Muscle of leg (tissue), 11 donors: Measurements from ENCODE around the gene PHLDA3. TPM values are rescaled to one million over a fixed set of nuclear protein-coding genes. Genes with fewer than 3 reads are reported as not detected.

Experiments used
- DNase-seq: peaks from one replicate; pipeline ENCODE4 v3.0.0; 2013
- H3K27ac ChIP-seq: one replicate; pipeline ENCODE4 v1.5.1; 2013; ENCODE audit warnings: mild to moderate bottlenecking, low read length, control low read depth
- H3K27me3 ChIP-seq: one replicate; pipeline ENCODE4 v1.6.1; 2013; ENCODE audit warnings: low read length; ENCODE audit not compliant: control insufficient read depth, insufficient read depth
- H3K36me3 ChIP-seq: one replicate; pipeline ENCODE4 v1.6.1; 2013; ENCODE audit warnings: low read length; ENCODE audit not compliant: control insufficient read depth, insufficient read depth
- H3K4me1 ChIP-seq: one replicate; pipeline ENCODE4 v1.6.1; 2013; ENCODE audit warnings: low read length; ENCODE audit not compliant: control insufficient read depth, insufficient read depth
- H3K4me3 ChIP-seq: one replicate; pipeline ENCODE4 v1.5.1; 2013; ENCODE audit warnings: low read length, control low read depth
- H3K9me3 ChIP-seq: replicated peaks from 2 replicates; pipeline ENCODE4 v1.6.1; 2013; ENCODE audit warnings: low read depth, low read length; ENCODE audit not compliant: control insufficient read depth
- WGBS: methylation state at CpG from one replicate; pipeline ENCODE4 v1.1.5; 2013; ENCODE audit warnings: missing lambda C conversion rate; ENCODE audit not compliant: insufficient coverage; 5-methylcytosine and 5-hydroxymethylcytosine counted together
- polyA plus RNA-seq, 8 donors: library from polyadenylated mRNA; unstranded; fragments of 120-200 nt; gene quantifications; one replicate each; pipeline versions ENCODE4 v1.2.1 to v1.2.3, GENCODE V29; 2013; ENCODE audit warnings: inconsistent platforms in 1 of 8, low replicate concordance in 1 of 8; ENCODE audit not compliant: insufficient read length in 8 of 8, insufficient read depth in 1 of 8
- total RNA-seq: library from RNA; stranded (reverse); fragments of 120-200 nt; gene quantifications from one replicate; pipeline ENCODE4 v1.2.4, GENCODE V29; 2013

PHLDA3 gene
- total and polyA plus RNA-seq, 9 donors = 12.6 to 29.0 (median 20.8) TPM

DNA sequence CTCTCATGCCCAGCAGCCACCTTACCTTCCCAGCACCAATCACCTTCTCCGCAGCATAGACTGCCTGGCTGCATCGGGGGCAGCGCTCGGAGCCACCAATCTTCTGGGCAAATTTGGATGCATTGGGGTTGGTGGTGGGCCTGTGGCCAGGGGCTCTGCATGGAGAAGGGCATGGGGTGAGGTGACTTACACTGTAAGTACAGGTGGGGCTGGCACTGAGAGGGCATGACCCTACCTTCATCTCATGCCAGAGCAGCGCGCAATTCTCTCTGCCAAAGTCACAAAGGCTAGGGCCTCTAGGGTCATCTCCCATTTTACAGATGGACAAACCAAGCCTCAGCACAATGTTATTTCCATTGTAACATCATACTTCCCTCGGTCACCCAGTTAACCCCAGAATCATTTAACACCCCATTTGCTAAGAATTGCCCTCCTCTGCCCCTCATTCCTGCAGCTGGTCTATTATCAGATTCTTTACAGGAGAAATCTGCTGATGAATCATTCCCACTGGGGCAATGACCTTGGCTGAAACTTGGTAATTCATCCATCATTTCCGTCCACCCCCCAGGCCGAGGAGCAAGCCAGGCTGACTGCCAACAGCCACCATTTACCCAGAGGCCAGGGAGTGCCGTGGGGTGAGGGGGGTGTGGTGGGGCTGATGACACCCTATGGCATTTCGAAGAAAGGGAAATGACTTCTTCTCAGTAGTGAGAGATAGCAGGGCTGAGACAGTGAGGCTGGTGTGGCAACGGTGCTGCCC, 20.0 kb upstream of the PHLDA3 start:
- 94% methylated on average over 7 of the region's 12 CpGs for WGBS
- no peak for DNase-seq
- Histone ChIP-seq H3K4me3 (no peak overlapping the region), H3K36me3 (peaks cover 49% of the 10 kb centered on the region), H3K27ac (no peak overlapping the region), H3K9me3 (no peaks in the 10 kb centered on the region), H3K4me1 (peaks cover 17% of the 10 kb centered on the region), H3K27me3 (no peaks in the 10 kb centered on the region)

DNA sequence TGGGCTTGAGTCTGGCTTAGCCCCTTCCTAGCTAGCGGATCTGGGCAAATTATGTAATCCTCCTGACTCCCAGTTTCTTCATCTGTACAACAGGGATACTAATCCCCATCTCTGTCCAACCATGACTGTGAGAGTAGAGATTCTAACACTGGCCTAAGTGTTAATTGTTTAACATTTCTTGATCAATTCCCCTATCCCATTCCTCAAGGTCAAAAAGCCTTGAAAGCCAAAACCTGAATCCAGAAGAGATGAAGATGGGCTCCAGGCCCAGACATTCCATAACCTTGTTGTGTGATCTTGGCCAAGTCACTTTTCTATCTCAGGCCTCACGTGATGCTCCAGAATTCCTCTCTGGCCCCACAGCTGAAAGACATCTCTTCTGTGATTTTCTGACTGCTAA, 18.8 kb upstream of the PHLDA3 start:
- WGBS = 20% methylated on average over 1 of the region's 2 CpGs
- Histone ChIP-seq H3K27me3 (no peaks in the 10 kb centered on the region), H3K4me3 (no peak overlapping the region), H3K9me3 (no peaks in the 10 kb centered on the region), H3K4me1 (peaks cover 12% of the 10 kb centered on the region), H3K27ac (no peak overlapping the region), H3K36me3 (peaks cover 55% of the 10 kb centered on the region)
- no peak for DNase-seq

DNA sequence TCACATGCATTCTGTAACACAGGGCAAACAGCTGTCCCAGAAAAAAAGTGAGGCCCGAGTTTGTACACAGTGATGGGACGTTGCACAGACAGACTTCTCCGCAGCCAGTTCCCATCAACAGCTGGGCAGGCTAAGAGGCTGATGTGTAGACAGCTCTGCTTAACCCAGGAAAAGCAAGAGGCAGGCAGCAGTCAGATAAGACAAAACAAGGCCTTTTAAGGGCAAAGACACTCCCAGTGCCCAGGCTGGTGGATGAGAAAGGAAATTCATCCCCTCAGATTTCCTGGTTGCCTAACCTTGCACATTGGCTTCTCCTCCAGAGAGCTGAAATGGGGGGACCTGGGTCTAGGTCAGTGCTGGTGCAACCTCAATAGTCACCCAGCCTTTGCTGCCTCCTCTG, 17.2 kb upstream of the PHLDA3 start:
- Histone ChIP-seq H3K9me3 (no peaks in the 10 kb centered on the region), H3K27ac (no peak overlapping the region), H3K36me3 (peaks cover 56% of the 10 kb centered on the region), H3K4me3 (no peak overlapping the region), H3K27me3 (peaks cover 8% of the 10 kb centered on the region), H3K4me1 (peaks cover 19% of the 10 kb centered on the region)
- 47% methylated on average over 3 of the region's 3 CpGs for WGBS
- DNase-seq = no peak

- Histone ChIP-seq H3K9me3 (no peaks in the 10 kb centered on the region), H3K27ac (no peak overlapping the region), H3K4me1 (peaks cover 22% of the 10 kb centered on the region), H3K27me3 (peaks cover 16% of the 10 kb centered on the region), H3K36me3 (peaks cover 53% of the 10 kb centered on the region), H3K4me3 (no peak overlapping the region)
- WGBS = no CpG with 5 or more reads among the region's 4 CpGs
- no peak for DNase-seq
Observed at GRCh38 chr1:201485184-201485774, 16.3 kb upstream of the PHLDA3 start.

DNA sequence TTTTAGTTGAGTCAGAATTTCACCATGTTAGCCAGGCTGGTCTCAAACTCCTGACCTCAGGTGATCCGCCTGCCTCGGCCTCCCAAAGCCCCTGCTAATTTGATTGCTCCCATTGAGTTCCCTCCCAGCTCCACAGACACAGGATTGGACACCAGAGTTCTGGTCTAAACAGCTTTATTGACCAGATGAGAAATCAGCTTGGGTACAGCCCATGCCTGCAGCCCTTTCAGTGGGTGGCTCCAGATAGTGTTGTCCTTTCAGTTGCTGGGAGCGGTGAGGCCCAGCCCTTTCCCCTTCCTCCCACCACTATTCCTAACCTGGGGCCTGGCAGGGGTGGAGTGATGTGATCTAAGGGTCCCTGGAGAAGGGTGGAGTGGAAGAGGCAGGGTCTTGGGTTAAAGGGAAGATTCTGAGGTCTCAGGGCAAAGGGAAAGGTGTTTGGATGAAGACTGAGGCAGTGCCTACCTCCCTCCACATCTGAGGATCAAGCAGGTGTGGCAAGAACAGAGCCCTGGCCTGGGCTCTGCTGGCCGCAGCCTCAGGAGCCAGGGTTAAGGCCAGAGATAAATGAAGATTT, 14.5 kb upstream of the PHLDA3 start:
- Histone ChIP-seq H3K36me3 (peaks cover 43% of the 10 kb centered on the region), H3K4me3 (no peak overlapping the region), H3K4me1 (peaks cover 28% of the 10 kb centered on the region), H3K9me3 (no peaks in the 10 kb centered on the region), H3K27ac (no peak overlapping the region), H3K27me3 (peaks cover 16% of the 10 kb centered on the region)
- no peak for DNase-seq
- WGBS = 90% methylated on average over 2 of the region's 4 CpGs

DNA sequence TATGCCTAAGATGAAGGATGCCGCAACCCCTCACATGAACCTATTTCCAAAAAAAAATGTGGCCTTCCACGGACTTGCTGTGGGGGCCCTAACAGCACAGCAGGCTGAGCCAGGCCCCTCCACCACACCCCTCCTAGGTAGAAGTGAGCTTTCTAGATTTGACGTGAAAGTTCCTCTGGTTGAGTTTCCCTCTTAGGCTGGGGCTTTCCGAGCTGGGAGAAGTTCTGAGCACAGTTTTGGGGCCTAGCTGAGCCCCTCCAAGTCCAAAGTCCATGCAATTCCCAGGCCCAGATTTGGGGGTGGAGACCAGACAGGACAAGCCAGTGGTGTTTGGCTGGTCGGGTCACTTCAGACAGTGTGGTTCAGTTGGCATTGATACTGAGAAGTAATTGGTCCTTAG, 13.8 kb upstream of the PHLDA3 start:
- peaks cover 28% of the 10 kb centered on the region for H3K4me1 ChIP-seq
- peaks cover 37% of the 10 kb centered on the region for H3K36me3 ChIP-seq
- H3K9me3 ChIP-seq = no peaks in the 10 kb centered on the region
- peaks cover 16% of the 10 kb centered on the region for H3K27me3 ChIP-seq
- WGBS = 67% methylated on average over 3 of the region's 5 CpGs
- no peak overlapping the region for H3K27ac ChIP-seq
- DNase-seq = no peak
- H3K4me3 ChIP-seq = no peak overlapping the region

DNA sequence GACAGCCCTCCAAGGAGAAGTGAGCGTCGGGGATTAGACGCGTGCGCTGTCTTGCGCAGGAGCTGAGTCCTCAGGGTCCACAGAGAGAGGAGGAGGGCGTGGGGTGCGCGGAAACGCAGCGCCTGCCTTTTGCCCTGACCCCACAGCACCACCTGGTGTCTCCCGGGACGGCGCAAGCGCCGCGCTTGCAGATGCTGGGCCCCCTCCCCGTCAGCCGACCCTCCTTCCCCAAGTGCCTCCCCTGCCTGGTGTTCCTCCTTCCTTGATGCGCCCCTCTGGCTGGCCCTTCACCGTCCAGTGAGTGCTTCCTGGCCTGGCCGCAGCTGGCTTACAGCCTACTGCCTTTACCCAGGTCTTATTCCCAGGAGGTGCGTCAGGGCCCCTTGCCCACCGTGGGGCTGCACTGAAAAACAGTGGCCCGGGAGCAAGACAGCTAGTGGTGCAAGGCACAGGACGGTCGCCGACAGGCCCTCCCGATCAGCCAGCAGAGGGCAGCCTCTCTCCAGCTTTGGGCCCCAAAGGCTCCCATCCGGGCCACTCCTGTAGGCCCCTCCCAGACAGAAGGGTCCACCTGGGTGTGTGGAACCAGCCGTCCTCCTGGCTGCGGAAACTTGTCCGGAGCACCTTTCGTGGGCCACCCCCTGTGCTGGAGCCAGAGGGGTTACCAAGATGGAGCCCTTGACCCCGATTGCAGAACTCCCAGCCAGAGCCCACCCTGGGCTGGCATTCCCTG, 12.9 kb upstream of the PHLDA3 start:
- H3K4me3 ChIP-seq = peak overlapping the region; percentile 9
- H3K27ac ChIP-seq = no peak overlapping the region
- peaks cover 28% of the 10 kb centered on the region for H3K4me1 ChIP-seq
- 4% methylated on average over 31 of the region's 35 CpGs for WGBS
- H3K27me3 ChIP-seq = peaks cover 16% of the 10 kb centered on the region
- H3K36me3 ChIP-seq = peaks cover 30% of the 10 kb centered on the region
- H3K9me3 ChIP-seq = no peaks in the 10 kb centered on the region
- DNase-seq = peak; percentile 81

DNA sequence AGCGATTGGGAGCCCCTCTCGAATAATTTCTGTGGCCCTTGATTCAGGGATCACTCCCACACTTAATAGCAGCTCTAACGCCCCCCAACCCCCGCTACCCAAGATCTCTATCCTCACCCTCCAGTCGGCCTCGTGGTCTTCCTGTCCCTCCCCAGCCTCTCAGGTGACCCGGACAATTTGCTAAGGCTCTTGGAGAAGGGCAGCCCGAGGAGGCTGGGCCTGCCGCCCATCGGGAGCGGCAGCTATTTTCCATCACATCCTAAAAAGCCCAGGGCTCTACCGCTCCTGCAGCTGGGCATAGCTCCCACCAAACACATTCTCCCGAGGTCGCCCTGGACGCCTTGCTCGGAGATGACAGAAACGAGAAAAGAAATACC, 12.0 kb upstream of the PHLDA3 start:
- Histone ChIP-seq H3K4me1 (peaks cover 28% of the 10 kb centered on the region), H3K27ac (peak overlapping the region; percentile 50), H3K27me3 (peaks cover 20% of the 10 kb centered on the region), H3K36me3 (peaks cover 28% of the 10 kb centered on the region), H3K9me3 (no peaks in the 10 kb centered on the region), H3K4me3 (peak overlapping the region; percentile 22)
- no peak for DNase-seq
- WGBS = 6% methylated on average over 15 of the region's 17 CpGs

DNA sequence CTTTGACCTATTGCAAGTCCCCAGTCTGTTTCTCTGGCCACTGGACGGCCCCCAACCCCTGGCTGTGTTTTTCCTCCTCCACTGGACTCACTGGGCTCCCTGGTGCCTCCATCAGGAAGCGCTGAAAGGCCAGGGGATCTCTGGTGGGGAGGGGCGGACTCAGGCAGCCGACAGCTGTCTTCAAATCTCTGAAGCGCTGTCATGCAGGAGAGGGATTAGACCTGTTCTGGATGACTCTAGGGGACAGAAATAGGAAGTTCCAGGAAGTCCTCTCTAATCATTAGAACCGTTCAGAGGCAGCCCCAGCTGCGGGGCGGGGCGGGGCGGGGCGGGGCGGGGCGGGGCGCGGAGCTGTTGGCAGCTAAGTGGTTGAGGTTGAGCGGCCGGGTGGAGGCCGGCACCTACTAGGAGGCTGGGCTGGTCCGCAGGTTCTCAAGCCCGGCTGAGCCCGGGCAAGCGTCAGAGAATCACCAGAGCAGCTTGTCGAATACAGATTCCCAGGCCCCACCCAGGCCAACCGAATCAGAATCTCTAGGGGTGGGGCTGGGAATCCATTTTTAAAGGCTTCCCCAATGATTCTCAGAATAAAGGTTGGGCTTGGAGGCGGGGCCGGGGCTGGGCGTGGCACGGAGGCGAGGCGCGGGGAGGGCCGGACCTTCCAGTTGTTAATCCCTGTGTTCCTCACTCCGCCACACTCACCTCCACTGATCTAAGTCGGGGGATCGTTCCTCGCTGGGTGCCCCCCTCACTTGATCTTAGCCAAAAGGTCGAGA, 11.4 kb upstream of the PHLDA3 start:
- DNase-seq = peak; percentile 85
- peaks cover 23% of the 10 kb centered on the region for H3K27me3 ChIP-seq
- H3K36me3 ChIP-seq = peaks cover 24% of the 10 kb centered on the region
- peaks cover 28% of the 10 kb centered on the region for H3K4me1 ChIP-seq
- WGBS = 2% methylated on average over 26 of the region's 37 CpGs
- H3K27ac ChIP-seq = peak overlapping the region; percentile 74
- peak overlapping the region; percentile 22 for H3K4me3 ChIP-seq
- H3K9me3 ChIP-seq = no peaks in the 10 kb centered on the region
